Superior temporal gyrus (tissue), 1 donor: ENCODE data around the gene XYLT1.
"Not testable (repeated sequence)": the region's sequence is repeated elsewhere in the genome, so short reads cannot be mapped to it uniquely, and the experiment has no call there.

ENCODE experiments used
- DNase-seq: peaks from one replicate; pipeline ENCODE4 v3.0.0-alpha.2; 2016; ENCODE audit errors: extremely low spot score

The XYLT1 gene

GRCh38 chr16:17338244-17338643, 132.5 kb downstream of the XYLT1 start:
- no peak for DNase-seq

- DNase-seq = no peak
Measured at GRCh38 chr16:17336530-17336900, 134.2 kb downstream of the XYLT1 start.

- no peak for DNase-seq
Measured at GRCh38 chr16:17335826-17336529, 134.8 kb downstream of the XYLT1 start.

GRCh38 chr16:17335406-17335805, 135.4 kb downstream of the XYLT1 start:
- not testable (repeated sequence) for DNase-seq

GRCh38 chr16:17334096-17334495, 136.7 kb downstream of the XYLT1 start:
- DNase-seq = no peak

GRCh38 chr16:17333229-17333628, 137.5 kb downstream of the XYLT1 start:
- DNase-seq = no peak

GRCh38 chr16:17331991-17332390, 138.8 kb downstream of the XYLT1 start:
- DNase-seq = no peak

GRCh38 chr16:17331071-17331607, 139.6 kb downstream of the XYLT1 start:
- DNase-seq = no peak

- no peak for DNase-seq
Measured at GRCh38 chr16:17330044-17330443, 140.7 kb downstream of the XYLT1 start.

GRCh38 chr16:17329391-17329790, 141.4 kb downstream of the XYLT1 start:
- no peak for DNase-seq

GRCh38 chr16:17328932-17329331, 141.8 kb downstream of the XYLT1 start:
- no peak for DNase-seq

- DNase-seq = no peak
Measured at GRCh38 chr16:17327664-17328335, 143.0 kb downstream of the XYLT1 start.

GRCh38 chr16:17325476-17326143, 145.2 kb downstream of the XYLT1 start:
- DNase-seq = no peak

- DNase-seq = no peak
Measured at GRCh38 chr16:17324451-17324850, 146.3 kb downstream of the XYLT1 start.

- DNase-seq = no peak
Measured at GRCh38 chr16:17323171-17323570, 147.6 kb downstream of the XYLT1 start.

- no peak for DNase-seq
Measured at GRCh38 chr16:17321824-17322223, 148.9 kb downstream of the XYLT1 start.

GRCh38 chr16:17320009-17320408, 150.8 kb downstream of the XYLT1 start:
- DNase-seq = no peak

- no peak for DNase-seq
Measured at GRCh38 chr16:17318238-17318637, 152.5 kb downstream of the XYLT1 start.

- DNase-seq = no peak
Measured at GRCh38 chr16:17316005-17316404, 154.8 kb downstream of the XYLT1 start.

GRCh38 chr16:17313793-17314547, 156.8 kb downstream of the XYLT1 start:
- no peak for DNase-seq

- DNase-seq = peak; percentile 61
Measured at GRCh38 chr16:17313085-17313611, 157.6 kb downstream of the XYLT1 start.
